Measurements from ENCODE around the gene BICC1. TPM values are rescaled to one million over a fixed set of nuclear protein-coding genes. Genes with fewer than 3 reads are reported as not detected.

Gene BICC1
- total RNA-seq, 4 donors from 2014 or later, result 9.3 to 20.8 (median 12.5) TPM

DNA sequence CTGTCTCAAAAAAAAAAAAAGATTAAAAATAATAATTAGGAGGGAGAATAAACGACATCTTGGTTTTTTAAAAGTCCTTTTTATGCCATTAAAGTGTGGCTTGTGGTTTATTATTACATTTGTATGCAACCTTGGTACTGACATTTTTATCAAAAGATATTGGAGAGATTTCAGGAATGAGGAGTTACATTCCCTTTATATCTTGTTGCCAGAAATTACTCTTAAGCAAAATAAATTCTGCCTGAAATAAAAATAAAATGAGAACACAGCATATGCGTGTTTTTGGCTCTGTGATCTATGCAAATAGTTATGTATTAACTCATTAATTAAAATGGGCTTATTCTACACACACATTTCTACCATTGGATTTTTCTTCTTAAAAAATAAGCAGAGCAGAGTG lies 202.4 kb downstream of the BICC1 start:
- intact Hi-C loops (cut with DNase I), result no loop called here
- Histone ChIP-seq H3K4me1 (no peaks in the 10 kb centered on the region), H3K27ac (no peak overlapping the region), H3K27me3 (no peaks in the 10 kb centered on the region), H3K9me3 (no peaks in the 10 kb centered on the region), H3K36me3 (no peaks in the 10 kb centered on the region), H3K4me3 (replicated peaks in 1 of 3) (no peak overlapping the region)
- WGBS, 2 donors, result 70 to 76% methylated on average over 2 of the region's 2 CpGs
- TF ChIP-seq CTCF (IDR thresholded peaks at IDR 0.05) (no peak), POLR2A (IDR thresholded peaks at IDR 0.05) (no peak)
- no peak for DNase-seq

DNA sequence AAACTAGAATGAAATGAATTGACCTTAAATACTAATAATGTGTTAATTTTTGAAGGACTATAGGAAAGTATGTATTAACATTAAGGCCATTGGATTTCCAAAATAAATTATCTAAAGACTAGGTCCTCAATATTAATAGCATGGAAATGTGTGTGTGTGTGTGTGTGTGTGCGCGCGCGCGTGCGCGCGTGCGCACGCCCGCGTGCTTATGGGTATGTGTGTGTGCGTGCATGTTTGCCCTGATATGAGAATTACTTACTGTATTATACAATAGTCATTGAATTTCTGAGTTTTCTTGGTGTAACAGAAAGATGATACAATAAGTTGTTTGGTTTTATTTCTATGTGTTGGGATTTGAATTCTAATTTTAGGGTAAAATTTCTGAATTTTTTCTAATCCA lies 205.9 kb downstream of the BICC1 start:
- no peak for DNase-seq
- no peak for TF ChIP-seq POLR2A (IDR thresholded peaks at IDR 0.05)
- TF ChIP-seq CTCF (IDR thresholded peaks at IDR 0.05), result no peak
- WGBS, 2 donors, result 61 to 68% methylated on average over 13 of the region's 13 CpGs
- no peaks in the 10 kb centered on the region for H3K36me3 ChIP-seq
- no peaks in the 10 kb centered on the region for H3K27me3 ChIP-seq
- no peaks in the 10 kb centered on the region for H3K9me3 ChIP-seq
- H3K27ac ChIP-seq, result no peak overlapping the region
- no peak overlapping the region for H3K4me3 ChIP-seq (replicated peaks in 1 of 3)
- intact Hi-C loops (cut with DNase I), result no loop called here
- no peaks in the 10 kb centered on the region for H3K4me1 ChIP-seq

DNA sequence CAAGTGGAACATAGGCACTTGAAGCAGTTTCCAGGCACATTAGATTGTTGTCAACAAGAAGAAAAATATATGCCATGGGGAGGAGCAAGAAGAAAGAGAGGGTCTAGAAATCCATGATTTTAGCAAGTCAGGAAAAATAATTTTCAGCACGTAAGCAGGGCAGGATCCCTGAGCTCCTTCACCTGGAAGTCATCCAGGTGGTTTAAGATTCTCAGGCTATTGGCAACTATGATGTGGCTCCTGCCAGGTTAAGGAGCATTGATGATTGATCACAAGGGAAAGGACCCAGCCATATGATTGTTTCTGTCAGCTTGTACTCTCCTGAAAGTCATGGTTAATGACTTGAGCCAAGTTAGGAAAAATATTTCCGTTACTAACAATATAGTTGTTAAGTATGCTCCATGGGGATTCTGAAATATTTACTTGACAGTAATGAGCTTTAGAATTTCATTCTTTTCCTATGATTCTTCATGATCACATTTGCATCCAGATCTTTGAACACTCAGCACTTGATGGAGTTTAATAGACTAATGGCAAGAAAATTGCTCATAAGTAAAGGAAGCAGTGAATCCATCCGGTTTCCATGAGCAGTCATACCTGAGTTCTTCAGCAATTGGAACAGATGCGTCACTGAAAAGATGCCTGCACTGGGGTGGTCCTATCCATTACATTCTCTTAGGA lies 209.1 kb downstream of the BICC1 start:
- 81 to 86% methylated on average over 4 of the region's 4 CpGs for WGBS, 2 donors
- no peaks in the 10 kb centered on the region for H3K4me1 ChIP-seq
- no peaks in the 10 kb centered on the region for H3K27me3 ChIP-seq
- no peak overlapping the region for H3K27ac ChIP-seq
- no peaks in the 10 kb centered on the region for H3K36me3 ChIP-seq
- intact Hi-C loops (cut with DNase I), result no loop called here
- no peak for TF ChIP-seq POLR2A (IDR thresholded peaks at IDR 0.05)
- no peak for TF ChIP-seq CTCF (IDR thresholded peaks at IDR 0.05)
- no peak overlapping the region for H3K4me3 ChIP-seq (replicated peaks in 1 of 3)
- DNase-seq, result no peak
- H3K9me3 ChIP-seq, result no peaks in the 10 kb centered on the region

GRCh38 chr10:58723186-58723585 lies 210.5 kb downstream of the BICC1 start:
- no peak for DNase-seq
- no peak overlapping the region for H3K27ac ChIP-seq
- H3K9me3 ChIP-seq, result no peaks in the 10 kb centered on the region
- no peaks in the 10 kb centered on the region for H3K36me3 ChIP-seq
- intact Hi-C loops (cut with DNase I), result no loop called here
- no peak overlapping the region for H3K4me3 ChIP-seq (replicated peaks in 1 of 3)
- 69 to 81% methylated on average over 2 of the region's 2 CpGs for WGBS, 2 donors
- TF ChIP-seq POLR2A (IDR thresholded peaks at IDR 0.05) (no peak), CTCF (IDR thresholded peaks at IDR 0.05) (no peak)
- H3K27me3 ChIP-seq, result no peaks in the 10 kb centered on the region
- H3K4me1 ChIP-seq, result no peaks in the 10 kb centered on the region

- 86 to 92% methylated on average over 1 of the region's 1 CpG for WGBS, 2 donors
- Histone ChIP-seq H3K27ac (no peak overlapping the region), H3K27me3 (no peaks in the 10 kb centered on the region)
These were observed 211.3 kb downstream of the BICC1 start for GRCh38 chr10:58723966-58724365.

More at GRCh38 chr10:58723966-58724365, 211.3 kb downstream of the BICC1 start:
- Histone ChIP-seq H3K9me3 (no peaks in the 10 kb centered on the region), H3K4me3 (replicated peaks in 1 of 3) (no peak overlapping the region), H3K4me1 (no peaks in the 10 kb centered on the region), H3K36me3 (no peaks in the 10 kb centered on the region)
- TF ChIP-seq CTCF (IDR thresholded peaks at IDR 0.05) (no peak), POLR2A (IDR thresholded peaks at IDR 0.05) (no peak)
- no peak for DNase-seq
- intact Hi-C loops (cut with DNase I), result no loop called here

All from thyroid gland (tissue), 4 donors.